Right renal cortex interstitium (tissue), 3 donors: ENCODE data around the gene MUC6. TPM values are rescaled to one million over a fixed set of nuclear protein-coding genes. Genes with fewer than 3 reads are reported as not detected.
"Not testable (repeated sequence)": the region's sequence is repeated elsewhere in the genome, so short reads cannot be mapped to it uniquely, and the experiment has no call there.

Source experiments
- DNase-seq, 3 donors: peaks; one replicate each; pipeline ENCODE4 v3.0.0-alpha.2; 2013; ENCODE audit warnings: low read depth in 3 of 3, low spot score in 2 of 3
- polyA plus RNA-seq, 3 donors: library from polyadenylated mRNA; unstranded; fragments of 120-200 nt; gene quantifications; one replicate each; pipeline ENCODE4 v1.2.1, GENCODE V29; 2013; ENCODE audit not compliant: insufficient read length in 3 of 3

Gene MUC6
- polyA plus RNA-seq, 3 donors, result 10.6 to 17.8 (median 14.3) TPM

- no peak for DNase-seq
Observed at GRCh38 chr11:991034-991433, 45.5 kb downstream of the MUC6 start.

DNA sequence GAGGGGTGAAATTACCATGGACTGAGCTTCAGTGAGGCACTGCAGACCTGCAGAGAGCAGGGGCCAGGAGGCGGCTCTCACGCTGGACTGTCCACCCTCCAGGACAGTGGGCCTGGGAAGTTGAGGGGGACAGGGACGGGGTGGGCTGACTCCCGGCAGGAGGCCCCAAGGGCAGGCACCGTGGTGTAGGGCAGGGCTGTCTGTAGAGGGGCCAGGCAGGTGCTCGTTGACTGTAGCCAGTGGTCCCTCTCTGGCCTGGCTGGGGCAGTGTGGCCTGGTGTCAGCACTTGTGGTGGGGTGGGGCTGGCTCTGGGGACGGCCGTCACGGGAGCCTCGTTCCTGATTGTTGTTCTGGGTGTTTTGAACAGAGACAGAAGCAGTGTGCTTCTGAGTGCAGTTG is 46.4 kb downstream of the MUC6 start:
- DNase-seq, result no peak

DNA sequence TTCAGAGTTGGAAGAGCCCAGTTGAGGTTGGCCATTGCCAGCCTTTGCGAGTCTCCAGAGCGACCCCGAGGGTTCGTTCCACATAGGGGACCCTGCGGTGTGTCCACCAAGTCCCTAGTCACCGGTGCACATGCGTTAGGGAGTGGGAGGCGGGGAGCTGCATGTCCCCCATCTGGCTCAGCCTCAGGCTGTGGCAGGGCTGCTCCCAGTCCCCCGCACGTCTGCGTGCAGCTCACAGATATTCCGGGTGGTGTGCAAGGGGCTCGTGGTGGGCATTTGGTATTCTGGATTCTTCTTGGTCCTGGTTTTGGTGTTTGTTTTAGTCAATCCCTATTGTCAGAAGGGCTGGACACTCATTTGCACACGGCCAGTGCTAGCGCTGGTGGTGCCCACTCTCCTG is 48.8 kb downstream of the MUC6 start:
- DNase-seq, result no peak

- no peak for DNase-seq
Observed at GRCh38 chr11:986952-987305, 49.6 kb downstream of the MUC6 start.

DNA sequence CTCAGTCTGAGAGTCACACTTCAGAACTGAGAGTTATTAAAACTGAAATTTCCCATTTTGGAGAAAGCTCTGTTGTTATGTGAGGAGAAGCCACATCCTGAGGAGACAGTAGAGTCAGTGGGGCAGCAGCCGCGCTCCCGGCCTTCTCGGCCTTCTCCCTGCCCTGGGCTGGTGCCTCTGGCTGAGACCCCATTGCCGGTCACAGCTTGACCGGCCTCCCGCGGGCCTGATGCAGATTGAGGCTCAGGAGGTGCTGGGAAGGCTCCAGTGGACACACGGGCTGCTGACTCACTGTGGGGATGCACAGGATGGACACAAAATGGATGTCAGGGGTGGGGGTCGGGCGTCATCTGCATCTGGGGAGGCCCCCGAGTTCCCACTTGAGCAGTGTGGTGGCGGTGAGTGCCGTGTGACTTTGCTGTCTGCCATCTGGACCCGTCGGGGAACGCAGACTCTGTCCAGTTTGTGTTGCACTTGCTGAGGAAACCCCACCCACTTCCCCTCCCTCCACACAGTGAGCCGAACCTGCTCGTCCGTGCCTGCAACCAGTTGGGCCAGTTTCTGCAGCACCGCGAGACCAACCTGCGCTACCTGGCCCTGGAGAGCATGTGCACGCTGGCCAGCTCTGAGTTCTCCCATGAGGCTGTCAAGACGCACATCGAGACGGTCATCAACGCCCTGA is 50.1 kb downstream of the MUC6 start:
- DNase-seq, result peak in 1 of 3 donors; percentile 35

DNA sequence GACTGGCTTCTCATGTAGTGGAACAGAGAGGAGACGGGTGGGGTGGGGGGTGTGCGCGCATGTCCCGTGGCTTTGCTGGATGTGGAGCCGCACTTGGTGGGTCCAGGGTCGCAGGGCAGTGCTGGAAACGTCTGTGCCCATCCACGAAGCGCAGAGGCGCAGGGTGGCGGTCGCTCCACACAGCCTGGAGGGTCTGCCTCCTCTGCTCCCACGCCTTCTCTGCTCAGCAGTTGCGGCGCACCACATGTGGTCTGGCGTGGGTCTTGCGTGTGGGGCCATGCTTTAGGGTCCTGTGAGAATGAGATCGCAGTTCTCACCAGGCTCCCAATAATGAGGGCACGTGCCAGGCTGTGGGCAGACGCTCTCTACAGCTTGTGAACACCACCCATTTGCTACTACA is 50.7 kb downstream of the MUC6 start:
- DNase-seq, result no peak

DNA sequence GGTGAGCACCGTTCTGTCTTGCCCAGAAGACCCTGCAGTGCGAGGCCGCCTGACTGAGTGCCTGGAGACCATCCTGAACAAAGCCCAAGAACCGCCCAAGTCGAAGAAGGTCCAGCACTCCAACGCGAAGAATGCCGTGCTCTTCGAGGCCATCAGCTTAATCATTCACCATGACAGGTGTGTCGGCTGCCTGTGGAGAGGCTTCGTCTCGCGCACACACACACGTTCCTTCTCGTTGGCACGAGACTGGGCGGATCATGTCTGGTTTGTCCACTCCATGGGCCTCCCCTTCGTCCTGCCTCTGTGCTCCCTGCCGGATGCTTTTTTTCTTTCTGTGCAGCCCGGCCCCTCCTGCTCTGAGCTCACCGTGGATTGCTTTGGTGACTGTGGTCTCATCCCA is 51.1 kb downstream of the MUC6 start:
- DNase-seq, result no peak

DNA sequence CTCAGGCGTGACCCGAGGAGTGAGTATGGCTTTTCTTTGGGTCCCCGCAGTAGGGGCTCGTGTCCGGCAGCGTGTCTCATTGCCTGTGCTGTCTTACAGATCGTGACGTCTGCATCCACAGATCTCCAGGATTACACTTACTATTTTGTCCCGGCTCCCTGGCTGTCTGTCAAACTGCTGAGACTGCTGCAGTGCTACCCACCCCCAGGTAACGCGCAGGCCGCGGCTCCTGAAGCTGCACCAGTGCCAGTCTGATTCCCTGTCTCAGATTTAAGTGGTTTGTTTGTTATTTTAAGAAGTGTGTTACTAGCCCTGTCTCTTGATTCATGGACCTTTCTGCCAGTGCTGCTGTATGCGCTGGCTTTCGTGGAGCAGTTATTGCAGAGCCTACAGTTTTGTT is 52.0 kb downstream of the MUC6 start:
- DNase-seq, result no peak

DNA sequence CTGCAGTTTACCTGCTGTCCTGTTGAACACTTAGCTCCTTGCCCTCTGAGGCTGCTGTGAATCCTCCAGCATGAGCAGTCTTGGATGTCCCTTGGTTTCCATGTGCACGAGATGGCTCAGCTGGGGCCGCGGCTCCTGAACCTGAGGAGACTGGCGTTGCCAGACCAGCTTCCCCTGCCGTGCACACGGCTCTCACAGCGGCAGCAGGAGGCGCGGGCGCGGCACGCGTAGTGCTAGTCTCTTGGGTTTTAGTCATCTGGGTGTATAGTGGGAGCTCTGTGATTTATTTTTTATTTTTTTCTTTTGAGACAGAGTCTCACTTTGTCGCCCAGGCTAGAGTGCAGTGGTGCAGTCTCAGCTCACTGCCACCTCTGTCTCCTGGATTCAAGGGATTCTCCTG is 54.8 kb downstream of the MUC6 start:
- no peak for DNase-seq

DNA sequence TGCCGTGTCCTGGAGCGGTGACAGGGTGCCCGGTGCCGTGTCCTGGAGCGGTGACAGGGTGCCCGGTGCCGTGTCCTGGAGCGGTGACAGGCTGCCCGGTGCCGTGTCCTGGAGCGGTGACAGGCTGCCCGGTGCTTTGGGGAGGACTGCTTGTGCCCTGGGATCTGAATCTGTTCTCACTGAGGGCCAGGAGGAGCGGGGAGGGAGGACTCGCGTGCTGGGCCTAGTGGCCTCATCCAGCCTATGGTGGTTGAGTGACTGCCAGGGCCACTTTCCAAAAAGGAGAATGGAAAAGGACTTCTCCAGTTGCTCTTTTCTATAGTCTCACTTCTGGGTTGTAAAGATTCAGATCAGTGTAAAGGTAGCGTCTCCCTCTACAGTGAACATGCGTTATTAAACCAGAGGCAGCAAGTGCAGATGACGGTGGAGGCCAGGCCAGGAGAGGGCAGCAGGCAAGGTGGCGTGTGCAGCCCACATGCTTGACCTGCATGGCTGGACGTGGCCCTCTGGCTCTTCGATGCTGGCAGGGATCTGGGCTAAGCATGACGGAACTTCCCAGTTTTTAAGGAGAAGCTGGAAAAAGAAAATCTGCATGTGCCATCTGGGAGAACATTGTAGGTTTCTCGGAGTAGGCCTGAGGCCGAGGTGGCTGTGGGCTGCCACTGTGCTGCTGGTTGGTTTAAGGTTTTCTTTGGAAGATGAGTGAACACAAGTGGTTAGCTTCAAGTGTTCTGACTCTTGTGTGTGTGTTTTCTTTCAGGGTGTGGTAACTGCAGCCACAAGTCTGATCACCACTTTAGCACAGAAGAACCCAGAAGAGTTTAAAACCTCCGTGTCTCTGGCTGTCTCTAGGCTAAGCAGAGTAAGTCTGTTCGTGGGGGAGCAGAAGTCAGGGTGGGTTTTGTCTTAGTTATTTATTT is 55.8 kb downstream of the MUC6 start:
- DNase-seq, result no peak

GRCh38 chr11:978781-979180 is 57.7 kb downstream of the MUC6 start:
- no peak for DNase-seq

DNA sequence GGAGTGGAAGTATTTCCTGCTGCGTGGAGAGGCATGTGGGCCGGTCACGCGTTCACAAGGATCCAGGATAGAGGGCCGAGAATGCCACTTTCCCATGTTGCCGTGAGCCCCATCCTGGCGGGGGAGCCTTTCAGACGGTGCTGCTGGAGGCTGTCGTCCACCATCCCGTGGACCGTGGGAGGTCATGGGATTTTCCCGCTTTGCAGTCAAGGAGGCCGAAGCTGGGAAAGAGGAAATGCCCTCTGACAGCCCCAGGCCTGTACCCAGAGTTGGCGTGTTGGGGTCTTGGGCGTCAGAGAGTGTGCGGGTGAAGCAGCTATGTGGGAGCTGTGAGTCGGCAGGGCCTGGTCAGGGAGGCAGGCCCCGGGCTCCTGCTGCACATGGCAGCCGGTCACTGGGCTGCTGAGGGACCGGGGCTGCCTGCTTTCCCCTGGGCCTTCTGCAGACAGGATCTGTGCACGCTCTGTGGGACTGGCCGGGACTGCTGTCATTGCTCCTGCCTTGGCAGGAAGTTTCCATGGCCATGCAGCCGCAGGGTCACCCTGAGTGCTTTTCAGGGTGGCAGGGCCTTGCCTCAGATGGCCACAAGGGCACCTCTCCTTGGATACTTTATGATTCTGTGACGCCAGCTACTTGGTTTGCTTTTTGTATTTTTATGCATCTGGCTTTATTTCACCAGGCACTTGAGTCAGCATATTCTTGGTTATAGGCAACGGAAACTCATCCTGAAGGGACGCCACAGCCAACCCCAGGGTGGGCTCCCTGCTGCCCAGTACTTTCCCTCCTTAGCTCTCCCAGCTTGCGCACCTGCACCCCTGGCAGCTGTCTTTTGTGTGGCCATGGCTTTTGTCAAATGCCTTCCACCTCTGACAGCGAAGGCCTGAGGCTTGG is 58.4 kb downstream of the MUC6 start:
- DNase-seq, result no peak

DNA sequence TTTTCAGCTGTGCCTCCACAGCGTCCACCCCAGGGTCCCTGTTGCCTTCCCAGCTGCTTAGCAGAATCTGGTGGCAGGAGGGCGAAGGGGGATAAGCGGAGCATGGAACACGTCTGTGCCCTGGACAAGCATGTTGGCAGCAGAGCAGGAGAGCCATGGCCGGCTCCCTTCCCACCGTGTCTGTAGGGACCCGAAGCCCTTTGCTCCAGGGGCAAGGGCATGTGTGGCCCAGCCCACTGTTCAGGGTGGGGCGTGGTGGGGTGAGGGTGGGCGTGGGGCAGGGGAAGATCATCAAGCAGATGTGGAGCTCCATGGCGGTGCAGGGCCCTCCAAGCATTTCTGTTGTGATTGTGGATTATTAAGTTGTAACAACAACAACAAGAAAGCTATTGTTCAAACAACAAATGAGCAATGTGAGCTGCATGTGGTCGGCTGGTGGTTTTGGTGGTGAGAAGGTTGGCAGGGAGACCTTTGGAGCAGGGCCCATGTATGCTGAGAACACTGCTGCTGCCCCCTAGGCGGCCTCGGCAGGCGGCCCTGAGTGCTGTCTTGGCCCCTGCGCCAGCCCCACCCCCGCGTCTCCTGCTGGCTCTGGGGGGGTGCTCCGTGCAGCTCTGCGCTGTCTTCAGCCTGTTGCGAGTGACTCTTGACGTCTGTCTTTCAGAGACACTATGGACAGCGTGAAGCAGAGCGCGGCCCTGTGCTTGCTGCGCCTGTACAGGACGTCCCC is 59.9 kb downstream of the MUC6 start:
- DNase-seq, result no peak

GRCh38 chr11:975827-976226 is 60.7 kb downstream of the MUC6 start:
- no peak for DNase-seq

GRCh38 chr11:975376-975775 is 61.1 kb downstream of the MUC6 start:
- DNase-seq, result not testable (repeated sequence)

- DNase-seq, result no peak
Observed at GRCh38 chr11:973237-973636, 63.3 kb downstream of the MUC6 start.

- no peak for DNase-seq
Observed at GRCh38 chr11:972523-973211, 63.9 kb downstream of the MUC6 start.

DNA sequence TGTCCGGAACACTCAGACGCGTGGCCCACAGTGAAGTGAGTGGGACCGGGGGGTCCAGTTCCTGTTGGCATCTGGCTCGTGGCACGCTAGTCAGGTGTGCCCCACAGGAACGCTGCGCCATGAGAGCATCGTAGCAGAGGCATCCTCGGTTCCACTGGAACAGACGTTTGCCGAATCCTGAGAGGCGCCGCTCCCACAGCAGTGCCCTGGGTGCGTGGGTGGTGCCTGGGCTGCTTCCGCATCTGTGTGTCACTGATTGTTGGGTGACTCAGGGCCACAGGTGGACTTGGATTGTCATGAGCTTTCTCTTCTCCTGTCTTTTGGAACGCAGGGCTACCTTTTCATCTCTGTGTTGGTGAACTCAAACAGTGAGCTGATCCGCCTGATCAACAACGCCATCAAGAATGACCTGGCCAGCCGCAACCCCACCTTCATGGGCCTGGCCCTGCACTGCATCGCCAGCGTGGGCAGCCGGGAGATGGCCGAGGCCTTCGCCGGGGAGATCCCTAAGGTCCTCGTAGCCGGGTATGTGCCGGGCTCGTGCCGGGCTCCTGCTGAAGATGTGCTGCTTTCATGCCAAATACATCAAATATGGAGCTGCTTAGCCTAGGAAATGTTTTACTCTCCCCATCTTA is 64.7 kb downstream of the MUC6 start:
- DNase-seq, result no peak

- no peak for DNase-seq
Observed at GRCh38 chr11:971092-971690, 65.3 kb downstream of the MUC6 start.
